HTERT RPE-1 (cell line): ENCODE data around the gene ZNF318.
"Not testable (repeated sequence)": the region's sequence is repeated elsewhere in the genome, so short reads cannot be mapped to it uniquely, and the experiment has no call there.

Source experiments
- in situ Hi-C: fragments of 300-500 bp; cut with MboI; formaldehyde crosslinking; loops from 4 replicates; pipeline ENCODE4 v1.14.3; 2020; ENCODE audit warnings: low sequenced_read_pairs

The ZNF318 gene

DNA sequence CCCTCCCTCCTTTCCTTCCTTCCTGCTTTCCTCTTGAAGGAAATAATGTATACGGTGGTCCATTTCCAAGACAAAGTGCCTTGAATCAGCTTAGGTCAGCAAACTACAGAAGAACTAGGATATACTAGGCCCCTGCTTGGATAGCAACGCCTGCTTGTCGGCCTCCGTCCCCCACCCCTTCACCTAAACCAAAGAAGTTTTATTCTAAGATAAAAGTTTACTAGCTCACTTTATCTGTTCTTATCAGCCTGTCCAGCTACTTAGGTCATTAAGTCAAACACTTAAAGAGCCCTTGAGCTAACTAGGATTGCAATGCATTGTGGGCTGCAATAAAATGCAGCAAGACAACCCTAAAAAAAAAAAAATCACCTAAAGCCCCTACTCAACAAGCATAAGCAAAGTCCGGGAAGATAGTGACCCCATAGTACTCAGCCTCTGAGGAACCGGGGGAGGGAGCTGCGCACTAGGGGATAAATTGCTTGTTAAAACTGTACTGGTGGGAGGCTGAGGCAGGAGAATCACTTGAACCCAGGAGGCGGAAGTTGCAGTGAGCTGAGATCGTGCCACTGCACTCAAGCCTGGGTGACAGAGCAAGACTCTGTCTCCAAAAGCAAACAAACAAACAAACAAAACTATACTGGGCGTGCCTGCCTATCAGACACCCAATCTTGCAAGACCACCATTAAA lies 21.4 kb upstream of the ZNF318 start:
- in situ Hi-C loops = not testable (repeated sequence)

DNA sequence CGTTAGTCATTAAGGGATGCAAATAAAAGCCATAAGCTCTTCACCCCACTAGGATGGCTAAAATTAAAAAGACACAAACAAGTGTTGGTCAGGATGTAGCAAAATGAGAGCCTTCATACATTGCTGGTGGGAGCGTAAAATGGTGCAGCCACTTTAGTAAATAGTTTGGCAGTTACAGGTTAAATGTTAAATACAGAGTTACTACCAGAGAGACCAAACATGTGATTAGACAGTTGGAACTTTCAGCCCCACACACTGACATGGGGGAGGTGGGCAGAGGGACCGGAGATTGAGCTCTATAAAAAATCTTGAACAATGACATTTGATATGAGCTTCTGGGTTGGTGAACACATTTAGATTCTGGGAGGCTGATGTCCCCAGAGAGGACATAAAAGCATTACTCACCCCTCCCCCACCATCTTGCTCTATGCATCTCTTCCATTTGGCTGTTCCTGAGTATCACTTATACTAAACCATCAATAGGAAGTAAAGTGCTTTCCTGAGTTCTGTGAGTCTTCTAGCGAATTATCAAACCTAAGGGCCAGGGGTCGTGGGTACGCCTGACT lies 20.4 kb upstream of the ZNF318 start:
- in situ Hi-C loops = no loop called here

DNA sequence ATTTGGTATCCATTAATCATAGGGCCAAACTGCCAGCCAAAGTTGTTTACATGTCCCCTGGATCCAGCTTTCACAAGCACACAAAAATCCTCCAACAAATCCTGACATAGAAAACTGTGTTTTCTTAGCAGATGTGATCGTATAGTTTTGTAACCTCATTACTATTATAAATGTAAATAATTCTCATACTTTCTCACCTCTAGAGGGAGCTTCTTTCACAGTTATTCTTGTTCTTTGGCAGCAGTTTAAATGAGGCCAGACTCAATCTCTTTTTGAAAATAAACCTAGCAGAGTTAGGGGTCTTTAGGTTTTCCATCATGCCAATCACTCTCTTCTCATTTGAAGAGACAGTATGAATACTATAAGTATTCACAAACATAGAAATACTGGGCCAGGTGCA lies 17.0 kb upstream of the ZNF318 start:
- in situ Hi-C loops = no loop called here

DNA sequence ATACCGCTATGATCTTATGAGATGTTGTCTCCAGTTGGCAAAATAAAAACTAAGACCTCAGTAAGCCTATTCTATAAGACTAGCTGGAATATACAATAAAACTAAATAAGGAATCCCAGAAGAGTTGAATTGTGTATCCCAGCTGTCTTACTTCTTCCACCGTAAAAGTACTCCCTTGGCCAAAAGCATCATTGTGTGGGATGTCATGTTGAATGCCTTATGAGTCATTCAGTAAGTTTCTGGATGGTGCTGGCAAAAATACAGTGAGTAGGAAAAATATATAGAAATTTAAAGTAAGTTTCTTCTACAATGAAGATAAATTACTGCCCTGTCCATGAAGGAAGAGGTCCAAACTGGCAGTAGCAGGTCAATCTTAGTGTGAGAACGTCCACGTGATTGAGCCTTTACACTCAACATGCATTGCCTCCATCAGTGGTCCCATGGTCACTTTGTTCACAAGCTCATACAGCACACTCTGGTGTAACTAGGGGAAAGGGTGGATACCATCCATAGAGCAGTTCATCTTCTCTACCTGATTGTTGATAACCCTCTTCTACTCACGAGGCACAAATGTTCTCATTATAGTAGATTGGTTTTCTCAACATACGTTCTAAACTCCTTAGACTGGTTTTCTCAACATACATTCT lies 13.7 kb upstream of the ZNF318 start:
- in situ Hi-C loops = no loop called here

DNA sequence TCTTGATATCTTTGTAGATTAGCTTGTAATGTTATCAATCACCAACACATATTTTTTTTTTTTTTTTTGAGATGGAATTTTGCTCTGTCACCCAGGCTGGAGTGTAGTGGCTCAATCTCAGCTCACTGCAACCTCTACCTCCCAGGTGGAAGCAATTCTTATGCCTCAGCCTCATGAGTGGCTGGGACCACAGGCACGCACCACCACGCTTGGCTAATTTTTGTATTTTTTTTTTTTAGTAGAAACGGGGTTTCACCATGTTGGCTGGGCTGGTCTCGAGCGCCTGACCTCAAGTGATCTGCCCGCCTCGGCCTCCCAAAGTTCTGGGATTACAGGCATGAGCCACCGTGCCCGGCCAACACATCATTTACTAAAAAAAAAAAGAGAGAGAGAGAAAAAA lies 11.4 kb upstream of the ZNF318 start:
- in situ Hi-C loops = not testable (repeated sequence)

DNA sequence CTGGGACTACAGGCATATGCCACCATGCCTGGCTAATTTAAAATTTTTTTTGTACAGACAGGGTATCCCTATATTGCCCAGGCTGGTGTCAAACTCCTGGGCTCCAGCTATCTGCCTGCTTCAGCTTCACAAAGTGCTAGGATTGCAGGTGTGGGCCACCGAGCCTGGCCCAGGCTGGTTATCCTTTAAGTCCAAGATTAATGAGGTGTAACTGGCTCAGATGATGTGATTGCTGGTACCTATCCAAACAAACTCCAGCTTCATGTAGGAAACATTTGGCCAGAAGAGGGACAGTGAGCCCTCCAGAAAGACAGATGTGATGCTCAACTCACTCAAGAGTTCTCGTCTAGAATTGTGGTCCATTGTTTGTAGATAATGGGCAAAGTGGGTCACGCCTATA lies 9.2 kb upstream of the ZNF318 start:
- in situ Hi-C loops = no loop called here

DNA sequence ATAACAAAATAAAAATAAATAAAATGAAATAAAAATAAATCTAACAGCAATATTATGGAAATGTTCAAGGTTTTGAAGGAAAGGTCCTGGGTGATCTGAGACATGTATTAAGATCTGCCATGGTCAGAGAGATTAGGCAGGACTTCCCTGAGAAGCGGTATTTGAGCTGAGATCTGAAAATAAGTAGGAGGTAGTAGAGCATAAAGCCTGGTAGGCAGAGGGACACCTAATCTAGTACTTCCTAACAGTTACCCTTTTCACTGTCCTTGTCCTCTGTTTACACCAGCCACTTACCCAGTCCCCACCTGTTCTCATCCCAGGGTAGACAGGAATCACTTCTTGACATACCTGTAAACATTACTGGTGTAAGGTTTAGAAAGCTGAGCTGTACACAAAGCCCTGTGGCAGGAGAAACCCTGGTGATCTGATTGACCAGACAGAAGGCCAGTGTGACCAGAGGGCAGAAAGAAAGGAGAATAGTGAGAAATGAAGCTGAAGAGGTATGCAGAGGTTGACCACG lies 8.3 kb upstream of the ZNF318 start:
- in situ Hi-C loops = no loop called here

DNA sequence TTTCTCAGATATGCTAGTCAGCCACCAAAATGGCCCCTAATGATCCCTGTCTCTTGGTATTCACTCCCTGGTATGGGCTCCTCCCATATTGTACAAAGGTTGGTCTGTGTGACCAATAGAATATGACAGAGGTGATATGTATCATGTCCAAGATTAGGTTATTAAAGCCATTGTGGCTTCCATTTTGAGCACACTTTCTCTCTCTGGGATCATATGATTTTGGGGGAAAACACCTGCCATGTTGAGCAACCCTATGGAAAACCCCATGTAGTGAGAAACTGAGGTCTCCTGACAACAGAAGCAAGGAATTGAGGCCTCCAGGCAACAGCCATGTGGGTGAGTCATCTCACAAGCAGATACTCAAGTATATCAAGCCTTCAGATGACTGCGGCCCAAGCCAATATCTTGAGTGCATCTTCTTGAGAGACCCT lies 7.1 kb upstream of the ZNF318 start:
- in situ Hi-C loops = no loop called here

DNA sequence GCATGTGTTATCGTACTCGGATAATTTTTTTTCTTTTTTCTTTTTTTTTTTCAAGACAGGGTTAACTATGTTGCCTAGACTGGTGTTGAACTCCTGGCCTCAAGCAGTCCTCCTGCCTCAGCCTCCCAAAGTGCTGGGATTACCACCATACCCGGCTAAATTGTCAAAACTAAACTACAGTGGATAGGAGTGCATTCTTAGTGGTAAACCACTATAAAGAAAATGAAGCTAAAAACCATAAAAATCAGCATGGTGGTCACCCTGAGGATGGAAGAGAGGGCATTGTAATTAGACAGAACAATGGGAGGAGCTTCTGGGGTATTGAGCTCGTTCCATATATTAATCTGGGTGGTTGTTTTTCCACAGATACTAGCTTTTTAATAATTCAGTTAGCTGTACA lies 6.2 kb upstream of the ZNF318 start:
- in situ Hi-C loops = no loop called here

DNA sequence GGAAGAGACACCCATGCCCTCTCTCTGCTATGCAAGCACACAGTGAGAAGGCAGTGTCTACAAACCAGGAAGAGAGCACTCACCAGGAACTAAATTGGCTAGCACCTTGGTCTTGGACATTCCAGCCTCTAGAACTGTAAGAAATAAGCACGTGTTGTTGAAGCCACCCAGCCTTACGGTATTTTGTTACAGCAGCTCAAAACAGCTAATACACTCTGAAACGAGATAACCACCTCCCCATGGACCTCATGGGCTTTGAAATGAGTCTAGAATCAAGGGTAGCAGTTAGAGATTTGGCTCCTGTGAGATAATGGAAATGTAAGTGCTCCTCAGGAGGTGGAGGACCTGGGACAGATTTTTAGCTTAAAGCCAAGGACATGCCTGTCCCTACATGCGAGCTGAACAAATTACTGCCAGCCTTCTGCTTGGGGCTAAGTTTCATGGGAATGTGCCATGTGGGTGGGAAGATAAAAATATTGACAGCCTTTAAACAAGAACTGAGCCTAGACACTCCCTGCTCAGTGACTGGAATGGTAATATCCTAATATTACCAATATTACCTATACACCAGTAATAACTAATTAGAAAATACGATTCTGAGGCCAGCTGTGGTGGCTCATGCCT lies 3.9 kb upstream of the ZNF318 start:
- in situ Hi-C loops = no loop called here

DNA sequence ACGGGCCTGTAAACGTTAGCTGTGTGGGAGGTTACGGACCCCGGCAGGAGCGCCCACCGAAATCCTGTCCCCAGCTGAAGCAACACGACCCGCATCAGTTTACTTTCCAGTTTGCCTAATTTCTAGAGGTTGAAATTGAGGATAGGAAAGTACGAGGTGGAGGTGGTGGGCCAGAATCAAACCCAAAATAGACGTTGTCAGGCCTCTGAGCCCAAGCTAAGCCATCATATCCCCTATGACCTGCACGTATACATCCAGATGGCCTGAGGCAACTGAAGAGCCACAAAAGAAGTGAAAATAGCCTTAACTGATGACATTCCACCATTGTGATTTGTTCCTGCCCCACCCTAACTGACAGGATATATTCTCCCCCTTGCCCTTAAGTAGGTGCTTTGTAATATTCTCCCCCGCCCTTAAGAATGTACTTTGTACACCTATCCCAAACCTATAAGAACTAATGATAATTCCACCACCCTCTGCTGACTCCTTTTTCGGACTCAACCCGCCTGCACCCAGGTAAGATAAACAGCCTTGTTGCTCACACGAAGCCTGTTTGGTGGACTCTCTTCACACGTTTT lies 645 bp upstream of the ZNF318 start:
- in situ Hi-C loops = not testable (repeated sequence)

DNA sequence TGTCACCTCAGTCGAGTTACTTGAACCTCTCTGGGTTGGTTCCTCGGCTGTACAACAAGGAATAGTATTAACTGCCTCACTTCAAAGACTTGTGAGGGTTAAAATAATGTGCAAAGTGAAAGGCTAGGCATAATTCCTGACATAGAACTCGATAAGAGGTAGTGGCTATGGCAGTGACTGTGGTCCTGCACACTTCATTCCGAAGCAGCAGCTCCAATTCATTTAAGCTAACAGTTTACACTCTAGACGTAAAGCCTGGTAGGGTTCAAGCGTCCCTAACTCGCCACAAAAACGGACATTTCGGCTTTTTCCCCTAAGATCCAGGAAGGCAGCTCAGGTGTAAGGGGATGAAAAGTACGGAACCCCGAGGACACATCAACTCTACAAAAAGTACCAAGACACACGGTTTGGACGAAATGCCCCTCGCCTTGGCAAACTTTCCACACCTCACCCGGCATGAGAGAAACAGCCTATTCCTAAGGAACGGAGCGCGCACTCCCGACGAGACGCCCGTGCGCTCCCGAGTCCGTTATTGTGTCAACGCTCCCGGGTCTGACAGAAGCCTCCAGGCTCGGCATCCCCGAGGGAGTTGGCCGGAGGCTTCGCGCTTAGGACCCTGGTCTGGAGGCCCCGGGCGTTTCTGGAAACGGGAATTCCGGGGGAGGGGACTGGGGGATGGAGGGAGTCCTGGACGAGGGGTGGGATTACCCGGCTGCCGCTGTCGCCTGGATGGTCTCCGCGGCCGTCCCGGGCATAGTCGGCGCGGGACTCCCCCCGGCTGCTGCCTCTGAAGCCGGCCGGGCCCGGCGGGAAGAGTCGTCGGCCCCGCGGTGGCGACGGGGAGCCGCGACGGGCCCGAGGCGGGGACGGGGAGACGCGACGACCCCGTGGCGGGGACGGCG lies 937 bp downstream of the ZNF318 start:
- in situ Hi-C loops = no loop called here

DNA sequence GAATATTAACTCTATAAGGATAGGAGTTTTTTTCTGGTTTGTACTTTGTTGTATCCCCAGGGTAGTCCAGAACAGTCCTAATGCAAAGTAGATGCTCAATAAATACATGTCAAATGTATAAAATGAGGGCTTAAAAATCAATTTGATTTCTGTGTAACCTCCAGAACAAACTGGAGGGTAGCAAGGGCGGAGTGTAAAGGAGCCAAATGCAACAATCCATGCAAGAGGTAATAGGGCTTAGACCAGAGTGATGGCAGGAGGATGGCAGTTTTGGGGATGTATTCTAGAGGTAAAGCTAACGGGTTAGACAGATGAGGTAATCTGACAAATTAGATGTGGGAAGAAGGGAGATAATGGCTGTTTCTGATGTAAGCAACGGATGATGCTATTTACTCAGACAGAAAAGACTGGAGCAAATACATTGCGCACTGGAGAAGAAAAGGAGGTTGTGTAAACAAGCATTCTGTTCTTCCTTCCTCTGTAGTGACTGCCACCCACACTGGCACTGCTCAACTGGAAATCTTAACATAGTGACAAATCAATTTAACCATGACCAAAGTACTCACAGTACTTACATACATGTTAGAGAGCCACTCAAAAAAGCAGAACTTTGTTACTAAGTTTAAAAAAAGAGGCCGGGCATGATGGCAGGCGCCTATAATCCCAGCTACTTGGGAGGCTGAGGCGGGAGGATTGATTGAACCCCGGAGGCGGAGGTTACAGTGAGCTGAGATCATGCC lies 2.0 kb downstream of the ZNF318 start:
- in situ Hi-C loops = no loop called here

DNA sequence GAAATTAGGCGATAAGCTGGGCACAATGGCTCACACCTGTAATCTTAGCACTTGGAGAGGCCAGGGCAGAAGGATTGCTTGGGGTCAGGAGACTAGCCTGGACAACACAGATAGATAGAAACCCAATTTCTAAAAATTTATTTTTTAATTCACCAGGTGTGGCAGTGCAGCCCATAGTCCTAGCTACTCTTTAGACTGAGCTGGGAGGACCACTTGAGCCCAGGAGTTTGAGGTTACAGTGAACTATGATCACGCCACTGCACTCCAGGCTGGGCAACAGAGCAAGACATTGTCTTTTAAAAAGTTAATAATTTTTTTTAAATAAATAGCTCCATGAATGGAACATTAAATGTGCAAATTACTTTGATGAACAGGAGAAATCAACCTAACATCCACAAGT lies 8.2 kb downstream of the ZNF318 start:
- in situ Hi-C loops = no loop called here

DNA sequence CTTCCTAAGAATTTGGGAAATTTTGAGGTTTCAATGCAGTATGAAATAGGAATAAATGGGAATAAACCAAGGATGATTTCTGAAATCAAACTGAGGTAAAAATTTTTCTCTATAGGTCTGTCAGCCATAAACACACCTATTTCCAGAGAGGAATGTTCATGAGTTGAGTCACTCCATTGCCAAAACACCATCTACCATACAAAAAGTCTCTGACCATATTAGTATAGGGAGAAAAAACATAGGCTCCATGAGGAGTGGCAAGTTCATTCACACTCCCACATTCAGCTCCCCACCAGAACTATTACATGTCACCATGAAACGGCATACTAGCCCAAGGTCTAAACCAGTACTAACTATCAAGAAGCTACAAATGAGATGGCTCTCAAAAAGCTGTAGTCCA lies 9.6 kb downstream of the ZNF318 start:
- in situ Hi-C loops = no loop called here

DNA sequence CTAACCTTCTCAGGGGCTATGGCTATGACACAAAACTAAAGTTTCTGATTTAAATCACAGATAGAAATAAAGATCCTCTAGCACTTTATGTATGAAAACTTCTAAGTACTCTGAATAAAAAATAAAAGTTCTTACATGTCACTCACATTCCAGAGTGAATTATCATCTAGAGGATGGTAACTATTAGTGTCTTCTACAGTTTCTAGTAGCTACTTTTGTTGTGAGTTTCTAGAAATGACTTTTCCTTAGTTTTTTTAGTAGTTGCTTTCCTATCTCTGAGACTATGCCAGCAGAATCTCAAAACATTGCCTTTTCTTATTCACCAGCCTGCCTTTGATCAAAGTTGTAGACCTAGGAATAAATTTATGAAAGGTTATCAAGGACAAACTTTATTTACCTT lies 10.1 kb downstream of the ZNF318 start:
- in situ Hi-C loops = no loop called here

DNA sequence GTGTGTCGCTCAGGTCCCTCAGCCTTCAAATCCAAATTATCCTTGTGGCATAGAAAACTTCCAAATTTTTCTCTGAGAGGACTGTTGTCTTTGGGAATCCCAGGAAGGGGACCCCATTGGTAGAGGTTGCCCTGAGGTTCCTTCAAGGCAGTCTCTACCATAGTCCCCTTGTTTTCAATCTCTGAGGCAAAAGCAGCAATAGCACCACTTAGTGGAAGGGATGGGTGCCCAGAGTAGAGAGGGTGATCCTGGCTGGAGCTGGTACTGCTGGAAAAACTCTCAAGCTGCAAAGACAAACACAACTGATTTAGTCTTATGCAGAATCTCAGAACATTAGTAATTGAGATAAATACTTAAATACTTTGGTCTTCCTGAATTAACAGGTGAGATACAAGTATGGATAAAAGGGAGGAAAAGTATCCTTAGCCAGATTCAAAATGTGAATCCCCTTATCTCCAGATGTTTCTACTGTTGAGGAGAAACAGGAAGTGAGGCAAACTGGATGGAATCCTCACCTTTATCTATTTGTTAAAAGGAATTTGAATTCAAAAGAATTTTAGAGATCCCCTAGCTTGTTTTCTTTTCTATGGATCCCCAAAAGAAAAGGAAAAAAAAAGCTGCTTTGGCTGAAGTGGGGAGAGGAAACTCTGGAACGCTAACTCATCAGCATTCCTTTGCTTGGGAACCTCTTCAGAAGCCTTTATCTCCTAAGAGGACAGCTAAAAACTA lies 13.4 kb downstream of the ZNF318 start:
- in situ Hi-C loops = no loop called here

DNA sequence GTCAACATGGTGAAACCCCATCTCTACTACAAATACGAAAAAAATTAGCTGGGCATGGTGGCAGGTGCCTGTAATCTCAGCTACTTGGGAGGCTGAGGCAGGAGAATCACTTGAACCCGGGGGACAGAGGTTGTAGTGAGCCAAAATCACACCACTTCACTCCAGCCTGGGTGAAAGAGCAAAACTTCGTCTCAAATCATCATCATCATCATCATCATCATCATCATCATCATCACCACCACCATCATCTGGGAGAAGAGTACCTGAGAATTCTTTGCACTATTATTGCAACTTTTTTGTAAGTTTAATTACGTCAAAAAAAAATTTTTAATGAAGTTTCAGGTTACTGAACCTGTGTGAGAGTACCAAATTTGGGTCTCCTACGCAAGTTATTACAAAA lies 17.5 kb downstream of the ZNF318 start:
- in situ Hi-C loops = not testable (repeated sequence)

DNA sequence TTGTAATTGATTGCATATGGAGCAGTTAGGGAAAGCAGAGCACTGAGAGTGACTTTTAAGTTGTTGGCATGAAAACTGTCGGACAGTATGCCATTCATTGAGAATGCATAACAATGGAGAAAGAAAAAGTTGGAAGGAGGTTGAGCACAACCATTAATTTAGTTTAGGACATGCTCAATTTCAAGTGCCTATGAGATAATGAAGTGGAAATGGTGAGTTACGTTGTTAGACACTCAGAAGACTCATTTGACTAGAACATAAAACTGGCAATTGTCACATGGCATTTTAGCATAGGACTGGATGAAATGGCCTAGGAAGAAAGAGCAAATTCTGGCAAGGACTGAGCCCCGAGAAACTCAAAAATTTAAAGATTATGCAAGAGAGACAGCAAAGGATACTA lies 22.0 kb downstream of the ZNF318 start:
- in situ Hi-C loops = no loop called here
